HUES48 (cell line): ENCODE results near the gene PIGZ.

ENCODE experiments used
- H3K27ac ChIP-seq: one replicate; pipeline ENCODE4 v1.7.0; 2013; ENCODE audit warnings: low read depth, low read length, inconsistent platforms
- H3K27me3 ChIP-seq: 2 replicates; pipeline ENCODE4 v1.6.1; 2013; ENCODE audit warnings: mild to moderate bottlenecking, low read length; ENCODE audit not compliant: control insufficient read depth, insufficient read depth
- H3K36me3 ChIP-seq: 2 replicates; pipeline ENCODE4 v1.6.1; 2013; ENCODE audit warnings: low read length; ENCODE audit not compliant: control insufficient read depth, insufficient read depth
- H3K4me1 ChIP-seq: 2 replicates; pipeline ENCODE4 v1.6.1; 2013; ENCODE audit warnings: mild to moderate bottlenecking, low read length; ENCODE audit not compliant: control insufficient read depth, insufficient read depth
- H3K4me3 ChIP-seq: 2 replicates; pipeline ENCODE4 v1.5.1; 2013; ENCODE audit warnings: mild to moderate bottlenecking, low read depth, low read length
- H3K9ac ChIP-seq: 2 replicates; pipeline ENCODE4 v1.6.1; 2013; ENCODE audit warnings: mild to moderate bottlenecking, low read depth, low read length, moderate library complexity
- H3K9me3 ChIP-seq: 2 replicates; pipeline ENCODE4 v1.6.1; 2013; ENCODE audit warnings: low read length; ENCODE audit not compliant: control insufficient read depth, insufficient read depth

The PIGZ gene, protein sequence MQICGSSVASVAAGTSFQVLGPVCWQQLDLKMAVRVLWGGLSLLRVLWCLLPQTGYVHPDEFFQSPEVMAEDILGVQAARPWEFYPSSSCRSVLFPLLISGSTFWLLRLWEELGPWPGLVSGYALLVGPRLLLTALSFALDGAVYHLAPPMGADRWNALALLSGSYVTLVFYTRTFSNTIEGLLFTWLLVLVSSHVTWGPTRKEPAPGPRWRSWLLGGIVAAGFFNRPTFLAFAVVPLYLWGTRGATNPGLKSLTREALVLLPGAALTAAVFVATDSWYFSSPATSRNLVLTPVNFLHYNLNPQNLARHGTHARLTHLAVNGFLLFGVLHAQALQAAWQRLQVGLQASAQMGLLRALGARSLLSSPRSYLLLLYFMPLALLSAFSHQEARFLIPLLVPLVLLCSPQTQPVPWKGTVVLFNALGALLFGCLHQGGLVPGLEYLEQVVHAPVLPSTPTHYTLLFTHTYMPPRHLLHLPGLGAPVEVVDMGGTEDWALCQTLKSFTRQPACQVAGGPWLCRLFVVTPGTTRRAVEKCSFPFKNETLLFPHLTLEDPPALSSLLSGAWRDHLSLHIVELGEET

DNA sequence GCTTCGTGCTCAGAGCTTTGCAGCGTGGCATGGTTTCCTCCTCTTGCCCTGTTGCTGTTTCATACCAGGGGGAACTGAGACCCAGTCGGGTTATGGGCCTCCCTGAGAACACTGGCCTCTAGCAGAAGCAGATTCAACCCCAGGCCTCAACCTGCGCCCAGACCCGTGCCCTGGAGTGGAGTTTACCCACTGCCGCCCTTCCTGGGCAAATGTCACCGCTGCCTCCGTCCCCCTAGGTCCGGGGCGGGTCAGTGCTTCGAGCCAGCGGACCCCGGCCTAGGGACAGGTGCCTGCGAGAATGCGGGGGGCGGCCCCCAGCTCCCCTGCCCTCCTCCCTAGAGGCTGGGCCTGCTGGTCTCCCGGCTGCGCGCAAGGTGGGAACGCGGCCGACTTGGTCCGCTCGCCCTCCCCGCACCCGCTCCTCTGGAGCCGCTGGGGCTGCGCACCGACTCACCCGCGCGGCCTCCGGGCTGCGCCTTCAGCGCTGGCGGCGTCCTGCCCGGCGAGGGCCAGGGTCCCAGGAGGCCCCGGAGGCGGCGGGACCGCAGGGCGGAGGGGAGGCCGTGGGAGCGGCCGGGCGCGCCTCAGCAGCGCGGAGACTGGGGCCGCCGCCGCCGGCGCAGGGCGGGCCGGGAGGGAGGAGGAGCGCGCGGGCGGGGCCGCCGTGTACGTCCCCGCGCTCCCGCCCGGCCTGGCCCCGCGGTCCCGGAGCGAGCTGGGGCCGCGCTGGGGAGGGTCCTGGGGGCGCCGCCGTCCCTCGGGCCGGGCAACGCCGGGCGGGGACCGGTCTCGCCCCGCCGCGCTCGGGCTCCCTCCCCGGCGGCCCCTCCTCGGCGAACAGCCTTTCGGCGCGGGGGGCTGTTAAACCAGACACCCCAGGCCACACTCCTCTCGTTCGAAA, at the start of gene PIGZ:
PIGZ (minus strand) TSS at position 601 of the 901 bp plus-strand sequence. CDS start 16,802 bp downstream, outside the sequence.
- H3K4me3 ChIP-seq: peak within 1 kb of the TSS; percentile 62
- H3K27ac ChIP-seq: no peak within 1 kb of the TSS
- peaks cover 72% of the 10 kb centered on the region for H3K27me3 ChIP-seq

DNA sequence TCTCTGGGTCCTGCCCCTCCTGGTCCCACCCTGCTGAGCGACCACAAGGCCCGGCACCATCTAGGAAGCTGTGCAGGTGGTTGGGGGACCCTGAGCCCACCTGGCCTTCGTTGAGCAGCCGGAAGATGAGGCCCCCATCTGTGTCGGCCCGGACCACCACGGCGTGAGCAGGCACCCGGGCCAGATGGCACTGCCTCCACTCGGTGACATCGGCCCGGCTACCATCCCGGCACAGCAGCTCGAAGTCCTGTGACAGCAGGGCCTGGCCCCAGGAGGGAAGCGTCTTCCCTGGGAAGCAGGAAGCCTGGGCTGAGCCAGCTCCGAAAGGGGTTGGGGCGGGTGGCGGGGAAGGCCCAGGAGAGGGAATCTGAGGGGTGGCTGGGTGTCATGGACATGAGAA, 48.4 kb upstream of the PIGZ start:
- no peak overlapping the region for H3K4me3 ChIP-seq
- peaks cover 6% of the 10 kb centered on the region; the same call in 1 of the 2 replicates for H3K4me1 ChIP-seq
- no peak overlapping the region for H3K27ac ChIP-seq
- no peak overlapping the region for H3K9ac ChIP-seq
- H3K27me3 ChIP-seq: no peaks in the 10 kb centered on the region
- H3K9me3 ChIP-seq: no peaks in the 10 kb centered on the region
- H3K36me3 ChIP-seq: no peaks in the 10 kb centered on the region

More for the DNA sequence above, at the start of gene PIGZ:
- Histone ChIP-seq H3K9ac (no peak within 1 kb of the TSS), H3K9me3 (peaks cover 4% of the 10 kb centered on the region; the same call in 1 of the 2 replicates), H3K4me1 (no peaks in the 10 kb centered on the region; the same call in 1 of the 2 replicates), H3K36me3 (no peaks in the 10 kb centered on the region)

DNA sequence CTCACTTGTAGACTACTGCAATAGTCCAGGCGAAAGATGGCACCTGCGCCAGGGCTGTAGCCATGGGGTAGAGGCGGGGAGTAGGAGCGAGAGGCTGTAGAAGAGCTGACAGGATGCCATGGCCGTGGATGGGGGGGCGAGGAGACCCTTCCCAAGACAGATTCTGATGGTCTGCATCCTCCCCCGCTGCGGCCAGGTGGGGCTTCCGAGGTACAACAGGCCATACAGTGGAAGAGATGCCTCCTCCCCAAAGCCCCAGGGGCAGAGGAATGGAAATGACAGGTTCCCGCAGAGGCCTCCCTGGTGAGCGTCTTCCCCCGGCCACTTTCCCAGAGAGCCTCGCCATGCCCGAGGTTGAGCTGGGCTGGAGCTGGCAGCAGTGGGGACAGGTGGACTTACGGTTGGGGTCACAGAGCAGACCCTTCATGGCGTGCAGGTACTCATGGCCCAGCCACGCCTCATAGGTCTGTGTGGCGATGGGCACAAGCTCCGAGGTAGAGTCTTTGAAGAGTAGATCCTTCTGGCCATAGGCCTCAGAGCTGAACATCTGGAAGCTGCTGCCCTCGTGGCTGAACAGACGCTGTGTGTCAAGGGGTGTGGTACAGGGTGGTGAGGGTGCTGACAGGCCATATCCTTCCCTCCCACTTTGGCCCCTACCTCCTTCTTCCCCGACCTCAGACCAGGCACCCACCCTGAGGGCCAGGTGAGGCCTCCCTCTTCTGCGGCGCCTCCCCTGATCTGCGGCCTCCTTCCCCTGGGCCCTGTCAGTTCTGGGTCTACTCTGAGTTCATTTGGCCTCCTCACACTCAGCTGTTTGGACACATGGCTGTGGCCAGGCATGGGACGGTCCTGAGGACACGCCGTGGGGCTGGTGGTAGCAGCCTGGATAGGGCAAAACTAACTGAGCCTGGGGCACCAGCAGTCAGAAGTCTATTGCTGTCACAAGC, 47.4 kb upstream of the PIGZ start:
- H3K9me3 ChIP-seq: no peaks in the 10 kb centered on the region
- H3K4me1 ChIP-seq: peaks cover 3% of the 10 kb centered on the region; the same call in 1 of the 2 replicates
- H3K4me3 ChIP-seq: no peak overlapping the region
- no peak overlapping the region for H3K27ac ChIP-seq
- no peaks in the 10 kb centered on the region for H3K27me3 ChIP-seq
- no peaks in the 10 kb centered on the region for H3K36me3 ChIP-seq
- H3K9ac ChIP-seq: no peak overlapping the region

DNA sequence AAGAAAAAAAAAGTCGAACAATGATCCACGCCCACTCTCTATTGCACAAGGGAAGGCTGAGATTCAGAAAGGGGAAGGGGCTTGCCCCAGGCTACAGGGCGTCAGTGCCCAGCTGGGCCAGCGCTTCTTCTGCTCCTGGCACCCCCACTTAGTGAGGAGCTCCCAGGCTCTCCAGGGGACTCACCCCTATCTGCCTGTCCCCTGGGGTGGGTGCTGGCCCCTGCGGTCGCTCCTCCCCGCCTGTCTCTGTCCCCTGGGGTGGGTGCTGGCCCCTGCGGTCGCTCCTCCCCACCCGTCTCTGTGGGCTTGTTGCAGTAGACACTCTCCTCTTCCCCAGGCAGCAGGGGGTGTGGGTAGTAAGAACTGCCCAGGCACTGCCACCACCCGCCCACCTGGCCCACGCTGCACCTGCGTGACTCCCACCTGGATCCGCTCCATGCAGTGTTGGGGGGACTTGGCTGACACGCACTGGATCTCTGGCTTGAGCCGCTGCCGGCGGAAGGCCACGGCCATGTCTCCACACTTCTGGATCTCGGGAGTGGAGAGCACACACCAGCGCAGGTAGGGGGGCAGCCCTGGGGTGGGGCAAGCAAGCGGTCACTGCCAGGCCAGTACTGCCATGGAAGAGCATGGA, 46.4 kb upstream of the PIGZ start:
- H3K27ac ChIP-seq: no peak overlapping the region
- H3K9ac ChIP-seq: no peak overlapping the region
- no peaks in the 10 kb centered on the region for H3K27me3 ChIP-seq

DNA sequence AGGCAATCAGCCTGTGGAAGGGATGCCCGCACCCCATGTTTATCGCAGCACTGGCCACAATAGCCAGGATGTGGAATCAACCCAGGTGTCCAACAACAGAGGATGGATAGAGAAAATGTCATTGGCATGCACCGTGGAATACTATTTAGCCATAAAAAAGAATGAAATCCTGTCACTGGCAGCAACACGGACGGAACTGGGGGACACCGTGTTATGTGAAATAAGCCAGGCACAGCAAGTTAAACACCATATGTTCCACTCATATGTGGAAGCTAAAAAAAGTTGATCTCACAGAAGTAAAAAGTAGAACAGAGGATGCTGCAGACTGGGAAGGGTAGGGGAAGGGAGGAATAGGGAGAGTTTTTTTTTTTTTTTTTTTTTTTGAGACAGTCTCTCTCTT, 45.4 kb upstream of the PIGZ start:
- no peaks in the 10 kb centered on the region for H3K36me3 ChIP-seq
- H3K9ac ChIP-seq: no peak overlapping the region
- H3K9me3 ChIP-seq: no peaks in the 10 kb centered on the region
- H3K27ac ChIP-seq: no peak overlapping the region
- no peaks in the 10 kb centered on the region for H3K4me1 ChIP-seq
- H3K27me3 ChIP-seq: no peaks in the 10 kb centered on the region
- no peak overlapping the region for H3K4me3 ChIP-seq

More for the DNA sequence above, 46.4 kb upstream of the PIGZ start:
- Histone ChIP-seq H3K36me3 (no peaks in the 10 kb centered on the region), H3K4me3 (no peak overlapping the region), H3K4me1 (no peaks in the 10 kb centered on the region), H3K9me3 (no peaks in the 10 kb centered on the region)

DNA sequence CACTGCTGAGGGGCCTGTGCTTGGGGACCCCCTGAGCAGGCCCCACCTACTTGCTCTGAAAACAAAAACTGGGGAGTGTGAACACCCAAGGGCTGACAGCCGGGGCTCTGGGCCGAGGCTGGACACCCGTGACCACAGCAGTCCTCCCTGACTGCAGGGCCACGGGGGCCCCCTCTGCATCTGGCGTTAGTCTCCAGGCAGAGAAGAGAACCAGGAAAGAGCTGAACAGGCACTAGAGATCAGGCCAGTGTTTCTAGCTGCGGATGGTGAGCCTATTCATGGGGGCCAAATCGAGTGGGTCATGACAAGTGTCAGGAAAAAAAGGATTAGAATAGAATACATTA, 43.9 kb upstream of the PIGZ start:
- Histone ChIP-seq H3K9me3 (no peaks in the 10 kb centered on the region), H3K9ac (no peak overlapping the region), H3K36me3 (no peaks in the 10 kb centered on the region), H3K27ac (no peak overlapping the region), H3K27me3 (no peaks in the 10 kb centered on the region), H3K4me3 (no peak overlapping the region), H3K4me1 (no peaks in the 10 kb centered on the region)

DNA sequence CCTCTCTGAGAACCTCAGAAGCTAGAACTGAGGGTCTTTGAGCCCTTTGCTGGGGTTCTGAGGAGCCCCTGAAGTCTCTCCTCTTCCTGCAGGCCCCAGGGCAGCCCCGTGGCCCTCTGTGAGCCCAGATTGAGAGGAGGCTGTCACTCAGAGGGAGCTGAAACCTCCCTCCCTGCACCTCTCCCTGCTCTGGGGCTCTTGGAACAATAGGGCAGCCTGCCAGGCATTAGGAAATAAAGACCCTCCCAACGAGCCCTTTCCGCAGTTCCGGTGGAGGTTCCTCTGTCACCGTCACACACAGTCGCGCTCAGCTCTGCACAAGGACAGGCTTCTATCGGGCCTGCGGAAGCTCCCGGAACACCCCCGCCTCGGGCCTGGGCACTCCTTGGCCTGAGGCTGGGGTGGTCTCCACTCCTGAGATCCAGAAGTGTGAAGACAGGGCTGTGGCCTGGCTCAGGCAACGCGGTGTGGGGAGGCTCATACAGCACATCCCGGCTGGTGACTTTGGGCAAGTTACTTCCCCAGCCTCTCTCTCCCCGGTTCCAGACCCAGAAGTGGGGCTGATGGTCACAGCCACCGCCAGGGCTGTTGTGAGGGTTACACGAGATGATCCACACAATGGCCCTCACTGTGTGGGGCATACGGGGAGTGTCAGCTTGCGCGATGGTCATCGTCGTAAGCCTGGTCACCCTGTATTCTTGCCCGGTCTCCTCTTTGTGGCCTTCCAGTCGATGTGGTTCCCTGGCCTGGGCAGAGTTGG, 43.3 kb upstream of the PIGZ start:
- no peak overlapping the region for H3K4me3 ChIP-seq
- no peaks in the 10 kb centered on the region for H3K36me3 ChIP-seq
- H3K4me1 ChIP-seq: no peaks in the 10 kb centered on the region
- H3K9ac ChIP-seq: no peak overlapping the region
- H3K27ac ChIP-seq: no peak overlapping the region
- H3K9me3 ChIP-seq: no peaks in the 10 kb centered on the region
- H3K27me3 ChIP-seq: no peaks in the 10 kb centered on the region

DNA sequence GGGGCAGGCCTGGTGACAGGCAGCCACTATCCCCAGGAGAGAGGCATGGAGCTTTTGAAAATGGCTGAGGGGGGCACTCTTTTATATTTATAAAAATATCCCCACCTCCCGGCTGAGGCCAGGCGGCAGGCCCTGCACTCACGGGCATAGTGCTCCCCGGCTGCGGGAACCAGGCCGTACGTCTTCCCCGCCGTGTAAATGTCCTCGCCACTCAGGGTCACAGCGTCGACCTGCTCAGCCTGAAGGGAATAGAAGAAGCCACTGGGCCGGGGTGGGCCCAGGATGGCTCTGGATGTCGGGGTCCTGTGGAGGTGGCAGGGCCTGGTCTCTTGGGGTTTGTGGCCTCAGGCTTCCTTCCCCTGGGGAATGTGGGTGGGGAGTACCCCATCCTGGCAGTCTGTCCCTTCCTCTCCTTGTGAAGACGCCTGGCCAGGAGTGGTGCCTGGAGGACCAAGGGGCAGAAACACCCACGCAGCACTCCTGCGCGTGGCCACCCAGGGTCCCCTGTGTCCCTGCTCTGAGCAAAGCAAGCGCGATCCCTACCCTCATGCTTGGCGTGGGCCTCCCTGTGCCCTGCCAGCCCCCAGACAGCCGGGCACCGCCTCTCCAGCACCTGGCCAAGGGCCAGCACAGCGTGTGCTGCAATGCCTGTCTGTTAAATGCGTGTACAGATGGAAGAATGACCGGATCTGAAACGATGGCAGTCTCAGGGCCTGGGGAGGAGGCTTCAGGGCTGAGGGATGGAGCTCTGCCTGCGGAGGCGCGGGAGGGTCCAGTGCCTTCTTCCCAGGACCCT, 42.1 kb upstream of the PIGZ start:
- H3K36me3 ChIP-seq: no peaks in the 10 kb centered on the region
- H3K4me3 ChIP-seq: no peak overlapping the region
- H3K27ac ChIP-seq: no peak overlapping the region
- H3K9ac ChIP-seq: no peak overlapping the region
- H3K4me1 ChIP-seq: no peaks in the 10 kb centered on the region
- no peaks in the 10 kb centered on the region for H3K9me3 ChIP-seq
- H3K27me3 ChIP-seq: no peaks in the 10 kb centered on the region

DNA sequence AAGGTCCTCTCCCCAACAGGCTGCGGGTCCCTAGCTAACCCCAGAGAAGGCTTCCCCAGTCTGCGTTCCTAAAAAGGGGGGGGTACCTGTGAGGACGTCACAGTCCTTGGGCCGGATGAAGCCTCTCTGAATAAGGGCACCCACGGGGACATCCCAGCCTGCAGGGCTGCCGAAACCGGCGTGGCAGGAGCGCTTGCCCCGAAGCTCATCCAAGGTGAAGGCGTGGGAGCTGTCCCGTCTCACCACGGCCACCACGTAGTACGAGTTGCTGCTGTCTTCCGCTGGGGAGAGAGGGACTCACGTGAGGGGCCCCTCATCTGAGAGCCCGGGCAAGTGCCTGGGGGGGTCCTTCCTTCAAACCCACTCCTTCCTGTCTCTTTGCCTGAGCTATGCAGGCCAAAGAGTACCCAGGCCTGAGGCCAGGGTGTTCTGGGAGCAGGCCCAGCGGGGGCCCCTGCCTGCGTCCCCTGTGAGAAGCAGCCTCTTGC, 40.9 kb upstream of the PIGZ start:
- Histone ChIP-seq H3K27ac (no peak overlapping the region), H3K4me3 (no peak overlapping the region), H3K36me3 (no peaks in the 10 kb centered on the region), H3K27me3 (peaks cover 11% of the 10 kb centered on the region), H3K4me1 (no peaks in the 10 kb centered on the region), H3K9me3 (no peaks in the 10 kb centered on the region), H3K9ac (no peak overlapping the region)
